ENCODE data around the gene PGBD5. TPM values are rescaled to one million over a fixed set of nuclear protein-coding genes. Genes with fewer than 3 reads are reported as not detected.

The PGBD5 gene
- total and polyA plus RNA-seq, 2 experiments from 2014 or later, result 0.40 to 1.2 TPM

GRCh38 chr1:230399321-230400006 is 26.7 kb downstream of the PGBD5 start:
- no peak overlapping the region for H3K27ac ChIP-seq
- no peak for DNase-seq (ENCODE audit: low read depth in 1 of 2, low spot score in 1 of 2)
- TF ChIP-seq CTCF (IDR thresholded peaks at IDR 0.05; ENCODE audit: low read depth, low read length), result no peak
- H3K9me3 ChIP-seq (ENCODE audit: low read depth), result no peaks in the 10 kb centered on the region
- no peak overlapping the region for H3K4me3 ChIP-seq
- no peaks in the 10 kb centered on the region for H3K27me3 ChIP-seq
- H3K4me1 ChIP-seq (ENCODE audit: low read depth), result no peaks in the 10 kb centered on the region
- H3K36me3 ChIP-seq, result no peaks in the 10 kb centered on the region

DNA sequence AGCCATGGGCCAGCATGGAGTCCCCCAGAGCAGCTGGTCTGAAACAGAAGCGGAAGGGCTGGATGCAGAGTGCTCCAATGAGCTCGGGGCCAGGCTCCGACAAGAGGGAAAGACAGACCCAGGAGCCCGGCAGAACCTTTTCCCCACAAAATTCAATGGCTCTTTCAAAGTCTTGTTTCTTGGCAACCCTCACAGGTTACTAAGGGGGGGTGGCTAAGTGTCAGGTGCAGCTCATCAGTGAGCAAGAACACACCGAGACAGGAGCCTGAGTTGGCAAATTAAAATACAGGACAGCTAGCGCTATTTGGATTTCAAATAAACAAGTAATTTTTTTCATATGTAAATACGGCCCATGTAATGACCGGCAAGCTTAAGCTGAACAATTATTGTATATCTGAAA is 27.3 kb downstream of the PGBD5 start:
- no peak for TF ChIP-seq CTCF (IDR thresholded peaks at IDR 0.05; ENCODE audit: low read depth, low read length)
- no peak for DNase-seq (ENCODE audit: low read depth in 1 of 2, low spot score in 1 of 2)

DNA sequence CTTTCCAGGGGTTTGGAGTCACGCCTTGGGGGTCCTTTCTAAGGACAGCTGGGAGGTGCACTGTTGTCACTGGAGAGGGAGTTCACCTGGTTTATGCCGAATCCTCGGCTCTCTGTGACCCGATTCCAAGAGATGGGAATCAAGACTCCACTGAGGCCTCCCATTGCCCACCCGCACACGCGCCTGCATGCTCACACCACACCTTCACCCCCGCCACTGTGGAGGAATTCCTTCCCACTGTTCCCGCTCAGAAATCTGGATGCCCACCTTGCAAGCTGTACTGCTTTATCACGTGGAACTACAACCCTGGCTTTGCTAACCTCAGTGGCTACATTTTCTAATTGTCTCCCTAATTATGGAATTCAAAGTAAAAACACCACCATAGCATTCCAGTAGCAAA is 29.2 kb downstream of the PGBD5 start:
- H3K36me3 ChIP-seq, result no peaks in the 10 kb centered on the region
- no peaks in the 10 kb centered on the region for H3K4me1 ChIP-seq (ENCODE audit: low read depth)
- no peak overlapping the region for H3K27ac ChIP-seq
- DNase-seq (ENCODE audit: low read depth in 1 of 2, low spot score in 1 of 2), result no peak
- no peaks in the 10 kb centered on the region for H3K9me3 ChIP-seq (ENCODE audit: low read depth)
- no peaks in the 10 kb centered on the region for H3K27me3 ChIP-seq
- H3K4me3 ChIP-seq, result no peak overlapping the region
- TF ChIP-seq CTCF (IDR thresholded peaks at IDR 0.05; ENCODE audit: low read depth, low read length), result no peak

More for the DNA sequence above, 27.3 kb downstream of the PGBD5 start:
- no peak overlapping the region for H3K4me3 ChIP-seq
- H3K9me3 ChIP-seq (ENCODE audit: low read depth), result no peaks in the 10 kb centered on the region
- H3K36me3 ChIP-seq, result no peaks in the 10 kb centered on the region
- H3K27me3 ChIP-seq, result no peaks in the 10 kb centered on the region
- H3K4me1 ChIP-seq (ENCODE audit: low read depth), result no peaks in the 10 kb centered on the region
- no peak overlapping the region for H3K27ac ChIP-seq

DNA sequence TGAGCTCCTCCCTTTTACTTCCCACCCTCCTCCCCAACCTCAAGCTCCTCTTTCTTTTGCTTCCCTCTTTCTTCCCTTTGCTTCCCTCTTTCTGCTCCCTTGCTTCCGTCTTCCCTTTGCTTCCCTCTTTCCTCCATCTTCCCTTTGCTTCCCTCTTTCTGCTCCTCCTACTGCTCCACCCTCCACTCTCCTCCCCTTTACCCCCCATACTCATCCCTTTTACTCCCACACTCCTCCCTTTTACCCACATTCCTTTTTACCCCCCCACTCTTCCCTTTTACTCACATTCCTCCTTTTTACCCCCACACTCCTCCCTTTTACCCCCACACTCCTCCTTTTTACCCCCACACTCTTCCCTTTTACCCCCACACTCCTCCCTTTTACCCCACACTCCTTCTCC is 30.2 kb downstream of the PGBD5 start:
- H3K4me3 ChIP-seq, result no peak overlapping the region
- H3K27me3 ChIP-seq, result no peaks in the 10 kb centered on the region
- no peak for DNase-seq (ENCODE audit: low read depth in 1 of 2, low spot score in 1 of 2)
- no peaks in the 10 kb centered on the region for H3K9me3 ChIP-seq (ENCODE audit: low read depth)
- H3K36me3 ChIP-seq, result no peaks in the 10 kb centered on the region
- no peak overlapping the region for H3K27ac ChIP-seq
- H3K4me1 ChIP-seq (ENCODE audit: low read depth), result no peaks in the 10 kb centered on the region
- no peak for TF ChIP-seq CTCF (IDR thresholded peaks at IDR 0.05; ENCODE audit: low read depth, low read length)

DNA sequence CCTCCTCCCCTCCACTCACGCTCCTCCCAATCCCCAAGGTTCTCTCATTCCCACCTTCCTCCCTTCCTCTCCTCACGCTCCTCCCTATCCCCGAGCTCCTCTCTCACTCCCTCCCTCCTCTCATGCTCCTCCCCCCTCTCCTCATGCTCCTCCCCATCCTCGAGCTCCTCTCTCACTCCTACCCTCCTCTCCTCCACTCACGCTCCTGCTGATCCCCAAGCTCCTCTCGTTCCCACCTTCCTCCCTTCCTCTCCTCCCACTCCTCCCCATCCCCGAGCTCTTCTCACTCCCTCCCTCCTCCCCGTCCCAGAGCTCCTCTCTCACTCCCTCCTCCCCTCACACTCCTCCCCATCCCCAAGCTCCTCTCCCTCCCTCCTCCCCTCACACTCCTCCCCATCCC is 31.4 kb downstream of the PGBD5 start:
- no peak overlapping the region for H3K4me3 ChIP-seq
- no peaks in the 10 kb centered on the region for H3K36me3 ChIP-seq
- H3K9me3 ChIP-seq (ENCODE audit: low read depth), result no peaks in the 10 kb centered on the region
- no peak for TF ChIP-seq CTCF (IDR thresholded peaks at IDR 0.05; ENCODE audit: low read depth, low read length)
- no peaks in the 10 kb centered on the region for H3K27me3 ChIP-seq
- no peak overlapping the region for H3K27ac ChIP-seq
- H3K4me1 ChIP-seq (ENCODE audit: low read depth), result no peaks in the 10 kb centered on the region
- DNase-seq (ENCODE audit: low read depth in 1 of 2, low spot score in 1 of 2), result no peak
